IPS-18a (cell line): Measurements from ENCODE around the gene EXO1.
A peak's percentile ranks its signal among the peaks of the same experiment; 100 is the strongest.
"Not testable (repeated sequence)": the region's sequence is repeated elsewhere in the genome, so short reads cannot be mapped to it uniquely, and the experiment has no call there.

Source experiments
- H3K27ac ChIP-seq: one replicate; pipeline ENCODE4 v1.5.1; 2013; ENCODE audit warnings: low read length
- H3K27me3 ChIP-seq: one replicate; pipeline ENCODE4 v1.6.1; 2013; ENCODE audit warnings: mild to moderate bottlenecking, low read length; ENCODE audit not compliant: control insufficient read depth, insufficient read depth
- H3K36me3 ChIP-seq: one replicate; pipeline ENCODE4 v1.6.1; 2013; ENCODE audit warnings: low read depth, low read length; ENCODE audit not compliant: control insufficient read depth
- H3K4me1 ChIP-seq: one replicate; pipeline ENCODE4 v1.6.1; 2013; ENCODE audit warnings: low read depth, low read length; ENCODE audit not compliant: control insufficient read depth
- H3K4me3 ChIP-seq: one replicate; pipeline ENCODE4 v1.5.1; 2013; ENCODE audit warnings: low read length
- H3K9ac ChIP-seq: one replicate; pipeline ENCODE4 v1.6.1; 2013; ENCODE audit warnings: mild to moderate bottlenecking, low read length, moderate library complexity
- H3K9me3 ChIP-seq: one replicate; pipeline ENCODE4 v1.6.1; 2013; ENCODE audit warnings: low read depth, low read length; ENCODE audit not compliant: control insufficient read depth

The EXO1 gene

GRCh38 chr1:241847796-241848685, at the start of gene EXO1:
Gene EXO1, plus strand, starts transcription at chr1:241848204. Its CDS starts 2,222 bp downstream, at chr1:241850426.
- peak within 1 kb of the TSS; percentile 93 for H3K4me3 ChIP-seq
- H3K4me1 ChIP-seq, result peaks cover 4% of the 10 kb centered on the region
- no peaks in the 10 kb centered on the region for H3K9me3 ChIP-seq
- no peaks in the 10 kb centered on the region for H3K27me3 ChIP-seq
- H3K27ac ChIP-seq, result peak within 1 kb of the TSS; percentile 62
- peaks cover 23% of the 10 kb centered on the region for H3K36me3 ChIP-seq
- H3K9ac ChIP-seq, result peak within 1 kb of the TSS; percentile 87

DNA sequence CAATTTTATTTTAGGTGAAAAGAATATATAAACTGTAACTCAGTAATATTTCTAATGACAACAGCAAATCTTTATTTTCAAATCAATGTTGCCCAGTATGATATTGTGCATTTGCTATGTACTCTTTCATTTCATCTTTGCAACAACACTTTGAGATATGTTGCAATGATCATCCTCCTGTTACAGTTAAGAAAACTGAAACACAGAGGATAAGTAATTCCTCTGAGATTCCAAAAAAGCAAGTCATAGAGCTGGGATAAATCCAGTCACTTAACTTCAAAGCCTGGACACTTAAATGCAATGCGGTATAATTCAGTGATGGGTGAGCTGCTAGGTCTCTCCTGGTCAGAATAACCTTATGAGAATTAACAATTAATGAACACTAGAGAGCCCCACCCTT, 48.6 kb upstream of the EXO1 start:
- Histone ChIP-seq H3K9ac (no peak overlapping the region), H3K36me3 (no peaks in the 10 kb centered on the region), H3K4me3 (no peak overlapping the region), H3K27me3 (no peaks in the 10 kb centered on the region), H3K9me3 (no peaks in the 10 kb centered on the region), H3K4me1 (no peaks in the 10 kb centered on the region), H3K27ac (no peak overlapping the region)

DNA sequence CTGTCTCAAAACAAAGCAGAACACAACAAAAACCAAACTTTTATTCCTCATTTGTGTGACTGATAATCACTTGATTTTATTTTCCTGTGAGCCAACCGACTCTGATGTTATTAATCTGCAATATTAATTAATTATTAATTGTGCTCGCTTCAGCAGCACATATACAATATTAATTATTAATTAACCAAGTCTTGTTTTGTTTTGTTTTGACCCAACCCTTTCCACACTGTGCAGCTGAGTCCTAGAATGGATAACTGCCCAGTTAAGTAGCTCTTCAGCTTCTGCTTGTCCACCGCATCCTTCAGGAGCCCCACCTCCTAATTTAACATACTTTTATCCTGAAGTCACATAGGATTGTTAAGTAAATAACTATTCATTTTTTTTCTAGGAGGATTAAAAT, 47.4 kb upstream of the EXO1 start:
- Histone ChIP-seq H3K9ac (no peak overlapping the region), H3K4me1 (no peaks in the 10 kb centered on the region), H3K27ac (no peak overlapping the region), H3K36me3 (no peaks in the 10 kb centered on the region), H3K9me3 (no peaks in the 10 kb centered on the region), H3K27me3 (no peaks in the 10 kb centered on the region), H3K4me3 (no peak overlapping the region)

GRCh38 chr1:241802863-241803262, 45.1 kb upstream of the EXO1 start:
- Histone ChIP-seq H3K4me3 (no peak overlapping the region), H3K27me3 (no peaks in the 10 kb centered on the region)

GRCh38 chr1:241804706-241805105, 43.3 kb upstream of the EXO1 start:
- H3K9me3 ChIP-seq, H3K27ac ChIP-seq, H3K27me3 ChIP-seq, H3K4me1 ChIP-seq, H3K36me3 ChIP-seq, H3K9ac ChIP-seq, H3K4me3 ChIP-seq: not testable (repeated sequence)

More at GRCh38 chr1:241802863-241803262, 45.1 kb upstream of the EXO1 start:
- H3K27ac ChIP-seq, result no peak overlapping the region
- no peak overlapping the region for H3K9ac ChIP-seq
- no peaks in the 10 kb centered on the region for H3K9me3 ChIP-seq
- H3K36me3 ChIP-seq, result no peaks in the 10 kb centered on the region
- H3K4me1 ChIP-seq, result no peaks in the 10 kb centered on the region

DNA sequence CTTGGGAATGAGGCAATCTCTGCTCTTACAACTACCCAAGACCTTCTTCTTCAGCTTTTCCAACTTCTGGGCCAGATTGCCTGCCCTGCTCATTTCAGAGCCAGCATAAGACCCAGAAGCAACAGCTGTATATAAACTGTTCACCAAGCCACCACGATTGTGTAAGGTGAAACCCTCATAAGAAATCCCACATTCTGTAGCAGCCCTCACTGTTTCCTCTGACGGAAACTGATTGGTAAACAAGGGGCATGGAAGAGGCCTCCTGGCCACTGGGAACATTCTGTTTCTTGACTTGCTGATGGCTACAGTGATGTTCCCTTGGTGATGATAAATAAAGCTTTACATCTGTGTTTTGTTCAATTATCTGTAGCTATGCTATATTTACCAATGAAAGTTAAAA, 39.7 kb upstream of the EXO1 start:
- Histone ChIP-seq H3K9ac (no peak overlapping the region), H3K4me1 (no peaks in the 10 kb centered on the region), H3K36me3 (no peaks in the 10 kb centered on the region), H3K27ac (no peak overlapping the region), H3K4me3 (no peak overlapping the region), H3K27me3 (no peaks in the 10 kb centered on the region), H3K9me3 (no peaks in the 10 kb centered on the region)

GRCh38 chr1:241810769-241811405, 37.1 kb upstream of the EXO1 start:
- no peaks in the 10 kb centered on the region for H3K36me3 ChIP-seq
- H3K4me3 ChIP-seq, result no peak overlapping the region
- no peak overlapping the region for H3K27ac ChIP-seq
- no peak overlapping the region for H3K9ac ChIP-seq
- H3K9me3 ChIP-seq, result no peaks in the 10 kb centered on the region
- H3K4me1 ChIP-seq, result no peaks in the 10 kb centered on the region
- no peaks in the 10 kb centered on the region for H3K27me3 ChIP-seq

DNA sequence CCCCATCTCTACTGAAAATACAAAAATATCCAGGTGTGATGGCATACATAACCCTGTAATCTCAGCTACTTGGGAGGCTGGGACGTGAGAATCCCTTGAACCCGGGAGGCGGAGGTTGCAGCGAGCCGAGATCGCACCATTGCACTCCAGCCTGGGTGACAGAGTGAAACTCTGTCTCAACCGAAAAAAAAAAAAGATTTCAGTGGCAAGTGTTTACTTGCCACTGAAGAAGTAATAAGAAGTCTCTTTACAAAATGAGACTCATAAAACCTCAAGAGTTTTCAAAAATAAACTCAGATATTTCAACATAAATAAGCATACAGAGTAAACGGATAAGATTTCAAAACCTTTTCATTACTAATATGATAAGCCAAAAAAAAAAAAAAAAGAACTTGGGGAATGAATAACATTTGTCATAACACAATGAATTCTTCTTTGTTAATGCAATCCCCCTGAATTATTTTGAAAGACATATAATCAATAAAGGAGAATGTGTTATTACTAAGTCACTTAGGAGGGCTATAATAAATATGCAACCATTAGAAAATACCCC, 34.2 kb upstream of the EXO1 start:
- H3K27me3 ChIP-seq, result no peaks in the 10 kb centered on the region
- no peak overlapping the region for H3K9ac ChIP-seq
- no peaks in the 10 kb centered on the region for H3K9me3 ChIP-seq
- H3K36me3 ChIP-seq, result no peaks in the 10 kb centered on the region
- no peak overlapping the region for H3K27ac ChIP-seq
- no peak overlapping the region for H3K4me3 ChIP-seq
- H3K4me1 ChIP-seq, result no peaks in the 10 kb centered on the region

DNA sequence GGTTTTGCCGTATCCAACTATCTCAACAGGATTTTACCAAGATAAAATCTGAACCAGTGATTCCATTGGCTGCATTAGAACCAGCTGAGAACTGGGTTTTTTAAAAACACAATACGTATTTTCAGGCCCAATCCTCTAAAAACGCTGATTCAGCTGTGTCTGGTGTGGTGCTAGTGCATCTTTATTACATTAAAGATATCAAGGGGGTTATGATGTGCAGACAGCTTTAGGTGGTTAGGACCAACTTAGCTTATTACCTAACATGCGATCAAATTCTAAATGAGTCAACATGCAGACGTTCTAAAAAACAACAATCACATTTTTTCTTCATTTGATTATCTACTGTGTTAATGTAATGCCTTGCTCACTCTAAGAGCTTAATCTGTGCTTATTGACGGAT, 32.0 kb upstream of the EXO1 start:
- H3K4me1 ChIP-seq, result no peaks in the 10 kb centered on the region
- no peak overlapping the region for H3K9ac ChIP-seq
- H3K27ac ChIP-seq, result no peak overlapping the region
- no peak overlapping the region for H3K4me3 ChIP-seq
- H3K9me3 ChIP-seq, result no peaks in the 10 kb centered on the region
- no peaks in the 10 kb centered on the region for H3K36me3 ChIP-seq
- no peaks in the 10 kb centered on the region for H3K27me3 ChIP-seq

GRCh38 chr1:241817331-241817792, 30.6 kb upstream of the EXO1 start:
- H3K36me3 ChIP-seq, result no peaks in the 10 kb centered on the region
- no peaks in the 10 kb centered on the region for H3K27me3 ChIP-seq
- no peaks in the 10 kb centered on the region for H3K9me3 ChIP-seq
- no peak overlapping the region for H3K9ac ChIP-seq
- no peak overlapping the region for H3K27ac ChIP-seq
- H3K4me1 ChIP-seq, result no peaks in the 10 kb centered on the region
- H3K4me3 ChIP-seq, result no peak overlapping the region

DNA sequence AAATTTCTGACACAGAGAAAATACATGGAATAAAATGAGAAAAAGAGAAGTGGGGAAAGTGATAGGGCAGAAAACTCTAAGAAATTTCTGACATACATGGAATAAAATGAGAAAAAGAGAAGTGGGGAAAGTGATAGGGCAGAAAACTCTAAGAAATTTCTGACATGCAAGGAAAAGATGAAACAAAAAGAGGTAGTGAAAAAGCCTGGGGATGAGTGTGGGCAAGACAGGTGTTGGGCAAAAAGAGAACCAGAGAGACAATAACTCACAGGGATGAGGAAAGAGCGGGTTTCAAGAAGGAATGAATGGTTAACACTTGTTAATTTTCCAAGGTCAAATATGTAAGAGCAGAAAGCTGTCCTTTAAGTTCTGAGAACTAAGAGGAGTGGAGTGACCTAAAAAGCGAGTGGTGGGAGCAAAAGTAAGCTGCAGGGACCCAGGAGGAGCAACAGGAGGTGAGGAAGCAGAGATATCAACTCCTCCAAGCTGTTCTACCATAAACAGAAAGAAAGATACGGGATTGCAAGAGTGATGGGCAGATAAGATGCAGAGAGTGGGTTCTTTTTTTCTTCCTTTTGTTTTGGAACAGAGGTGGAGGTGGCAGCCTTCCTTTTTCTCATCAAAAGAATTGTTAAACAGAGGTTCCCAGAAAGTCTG, 29.9 kb upstream of the EXO1 start:
- no peak overlapping the region for H3K4me3 ChIP-seq
- no peaks in the 10 kb centered on the region for H3K4me1 ChIP-seq
- no peak overlapping the region for H3K27ac ChIP-seq
- H3K36me3 ChIP-seq, result no peaks in the 10 kb centered on the region
- no peak overlapping the region for H3K9ac ChIP-seq
- no peaks in the 10 kb centered on the region for H3K9me3 ChIP-seq
- H3K27me3 ChIP-seq, result no peaks in the 10 kb centered on the region
